Caco-2 (cell line): ENCODE data around the gene YLPM1. TPM values are rescaled to one million over a fixed set of nuclear protein-coding genes. Genes with fewer than 3 reads are reported as not detected.

ENCODE experiments used
- BruUV-seq: library from RNA; stranded (reverse); fragments of 400-500 nt; replicated peaks from 2 replicates; lab custom pipeline; 2021; lab: Mats Ljungman, UMichigan
- CTCF ChIA-PET: fragments of 300-600 bp; sonication (Branson Sonifier 250); formaldehyde crosslinking; loops from one replicate; lab custom pipeline; 2022; ENCODE audit warnings: antibody characterized with exemption; lab: Charles Lee
- POLR2A ChIA-PET: fragments of 300-600 bp; sonication (Branson Sonifier 250); formaldehyde crosslinking; loops from one replicate; lab custom pipeline; 2022; ENCODE audit warnings: antibody characterized with exemption; lab: Charles Lee
- DNase-seq, 2 experiments: peaks; one replicate each; pipeline versions ENCODE4 v3.0.0 to v3.0.0-alpha.2; 2020 to 2022
- H3K27me3 ChIP-seq: replicated peaks from 2 replicates; pipeline ENCODE4 v1.6.0; 2011; ENCODE audit warnings: low read length; ENCODE audit not compliant: control insufficient read depth, insufficient read depth
- H3K36me3 ChIP-seq: 2 replicates; pipeline ENCODE4 v1.5.1; 2011; ENCODE audit warnings: low read length; ENCODE audit not compliant: control insufficient read depth, insufficient read depth
- H3K4me1 ChIP-seq: fragments of 250-450 bp; sonication (Bioruptor Pico); 2 replicates; pipeline ENCODE4 v1.5.1; 2020; ENCODE audit warnings: mild to moderate bottlenecking
- H3K4me3 ChIP-seq: 2 replicates; pipeline ENCODE4 v1.5.1; 2011; ENCODE audit warnings: low read depth, mild to moderate bottlenecking, control low read depth, low read length
- H3K9me3 ChIP-seq: fragments of 250-450 bp; sonication (Bioruptor Pico); 2 replicates; pipeline ENCODE4 v1.5.1; 2020; ENCODE audit warnings: mild to moderate bottlenecking, moderate library complexity
- H3K27ac Mint-ChIP-seq: one replicate; pipeline ENCODE4 v1.8.0; 2022; ENCODE audit warnings: mixed read lengths; ENCODE audit not compliant: unreplicated experiment
- H3K27me3 Mint-ChIP-seq: one replicate; pipeline ENCODE4 v1.8.0; 2022; ENCODE audit warnings: mixed read lengths; ENCODE audit not compliant: insufficient read depth, unreplicated experiment
- H3K36me3 Mint-ChIP-seq: one replicate; pipeline ENCODE4 v1.8.0; 2022; ENCODE audit warnings: mild to moderate bottlenecking, mixed read lengths; ENCODE audit not compliant: insufficient read depth, unreplicated experiment
- H3K4me1 Mint-ChIP-seq: one replicate; pipeline ENCODE4 v1.8.0; 2022; ENCODE audit warnings: low read depth, mixed read lengths; ENCODE audit not compliant: unreplicated experiment
- H3K4me3 Mint-ChIP-seq: one replicate; pipeline ENCODE4 v1.8.0; 2022; ENCODE audit warnings: mild to moderate bottlenecking, moderate library complexity, mixed read lengths; ENCODE audit not compliant: unreplicated experiment
- H3K9me3 Mint-ChIP-seq: one replicate; pipeline ENCODE4 v1.8.0; 2022; ENCODE audit warnings: mixed read lengths; ENCODE audit not compliant: unreplicated experiment
- intact Hi-C: fragments of 100-400 bp; cut with micrococcal nuclease; formaldehyde crosslinking; loops from one replicate; pipeline ENCODE4 v1.10.0; 2022; ENCODE audit not compliant: unreplicated experiment
- total RNA-seq: library from RNA; stranded (reverse); gene quantifications from 2 replicates; pipeline ENCODE4 v1.2.3, GENCODE V29; 2022
- TF ChIP-seq, protein P1 (sequence below), 2 experiments: fragments of 200-600 bp in 1 of 2; IDR thresholded peaks; 1 replicate in 1 of 2; 2 replicates in 1 of 2; pipeline versions ENCODE4 v1.5.1 to v1.8.0; 2011 to 2022; ENCODE audit warnings: antibody characterized with exemption in 1 of 2, control low read depth in 1 of 2, inconsistent platforms in 1 of 2, low read depth in 1 of 2, low read length in 1 of 2, mild to moderate bottlenecking in 1 of 2, moderate library complexity in 1 of 2; ENCODE audit not compliant: insufficient read depth in 1 of 2, severe bottlenecking in 1 of 2, unreplicated experiment in 1 of 2

YLPM1 gene
- total RNA-seq, 1 experiment from 2014 or later, result 65.0 TPM

GRCh38 chr14:74785056-74785613 lies 22.0 kb downstream of the YLPM1 start:
- H3K4me1 ChIP-seq, result no peaks in the 10 kb centered on the region

GRCh38 chr14:74786796-74787315 lies 23.7 kb downstream of the YLPM1 start:
- no peak overlapping the region for H3K4me3 ChIP-seq
- no peaks in the 10 kb centered on the region for H3K4me1 ChIP-seq
- ChIA-PET POLR2A (no interaction called here), CTCF (no interaction called here)
- H3K36me3 ChIP-seq, result no peaks in the 10 kb centered on the region
- H3K4me3 Mint-ChIP-seq, result no peak overlapping the region
- H3K36me3 Mint-ChIP-seq, result peaks cover 54% of the 10 kb centered on the region
- no peak overlapping the region for H3K27ac Mint-ChIP-seq
- no peaks in the 10 kb centered on the region for H3K9me3 ChIP-seq
- peaks cover 12% of the 10 kb centered on the region for H3K4me1 Mint-ChIP-seq
- H3K27me3 ChIP-seq, result no peaks in the 10 kb centered on the region
- BruUV-seq, result no TSS peak
- TF ChIP-seq, protein P1, sequence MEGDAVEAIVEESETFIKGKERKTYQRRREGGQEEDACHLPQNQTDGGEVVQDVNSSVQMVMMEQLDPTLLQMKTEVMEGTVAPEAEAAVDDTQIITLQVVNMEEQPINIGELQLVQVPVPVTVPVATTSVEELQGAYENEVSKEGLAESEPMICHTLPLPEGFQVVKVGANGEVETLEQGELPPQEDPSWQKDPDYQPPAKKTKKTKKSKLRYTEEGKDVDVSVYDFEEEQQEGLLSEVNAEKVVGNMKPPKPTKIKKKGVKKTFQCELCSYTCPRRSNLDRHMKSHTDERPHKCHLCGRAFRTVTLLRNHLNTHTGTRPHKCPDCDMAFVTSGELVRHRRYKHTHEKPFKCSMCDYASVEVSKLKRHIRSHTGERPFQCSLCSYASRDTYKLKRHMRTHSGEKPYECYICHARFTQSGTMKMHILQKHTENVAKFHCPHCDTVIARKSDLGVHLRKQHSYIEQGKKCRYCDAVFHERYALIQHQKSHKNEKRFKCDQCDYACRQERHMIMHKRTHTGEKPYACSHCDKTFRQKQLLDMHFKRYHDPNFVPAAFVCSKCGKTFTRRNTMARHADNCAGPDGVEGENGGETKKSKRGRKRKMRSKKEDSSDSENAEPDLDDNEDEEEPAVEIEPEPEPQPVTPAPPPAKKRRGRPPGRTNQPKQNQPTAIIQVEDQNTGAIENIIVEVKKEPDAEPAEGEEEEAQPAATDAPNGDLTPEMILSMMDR (IDR thresholded peaks at IDR 0.05; ENCODE audit: insufficient read depth in 1 of 2, low read depth in 1 of 2, low read length in 1 of 2, severe bottlenecking in 1 of 2, unreplicated experiment in 1 of 2), result no peak
- intact Hi-C loops, result no loop called here
- H3K27me3 Mint-ChIP-seq, result no peaks in the 10 kb centered on the region
- DNase-seq, result no peak
- H3K9me3 Mint-ChIP-seq, result no peaks in the 10 kb centered on the region

More at GRCh38 chr14:74785056-74785613, 22.0 kb downstream of the YLPM1 start:
- Mint-ChIP-seq H3K4me3 (no peak overlapping the region), H3K27ac (no peak overlapping the region), H3K27me3 (no peaks in the 10 kb centered on the region), H3K4me1 (peaks cover 12% of the 10 kb centered on the region), H3K9me3 (no peaks in the 10 kb centered on the region), H3K36me3 (peaks cover 59% of the 10 kb centered on the region)
- ChIA-PET POLR2A (no interaction called here), CTCF (interaction anchor here (0.6 kb wide), 1 partner anchor 43 kb away, joined by 3 read pairs; no protein-coding TSS in a partner anchor)
- BruUV-seq, result no TSS peak
- Histone ChIP-seq H3K27me3 (no peaks in the 10 kb centered on the region), H3K9me3 (no peaks in the 10 kb centered on the region), H3K36me3 (no peaks in the 10 kb centered on the region; the same call in 1 of the 2 replicates), H3K4me3 (no peak overlapping the region)
- intact Hi-C loops, result no loop called here
- TF ChIP-seq, protein P1 (IDR thresholded peaks at IDR 0.05; ENCODE audit: insufficient read depth in 1 of 2, low read depth in 1 of 2, low read length in 1 of 2, severe bottlenecking in 1 of 2, unreplicated experiment in 1 of 2), result no peak
- DNase-seq, result no peak

DNA sequence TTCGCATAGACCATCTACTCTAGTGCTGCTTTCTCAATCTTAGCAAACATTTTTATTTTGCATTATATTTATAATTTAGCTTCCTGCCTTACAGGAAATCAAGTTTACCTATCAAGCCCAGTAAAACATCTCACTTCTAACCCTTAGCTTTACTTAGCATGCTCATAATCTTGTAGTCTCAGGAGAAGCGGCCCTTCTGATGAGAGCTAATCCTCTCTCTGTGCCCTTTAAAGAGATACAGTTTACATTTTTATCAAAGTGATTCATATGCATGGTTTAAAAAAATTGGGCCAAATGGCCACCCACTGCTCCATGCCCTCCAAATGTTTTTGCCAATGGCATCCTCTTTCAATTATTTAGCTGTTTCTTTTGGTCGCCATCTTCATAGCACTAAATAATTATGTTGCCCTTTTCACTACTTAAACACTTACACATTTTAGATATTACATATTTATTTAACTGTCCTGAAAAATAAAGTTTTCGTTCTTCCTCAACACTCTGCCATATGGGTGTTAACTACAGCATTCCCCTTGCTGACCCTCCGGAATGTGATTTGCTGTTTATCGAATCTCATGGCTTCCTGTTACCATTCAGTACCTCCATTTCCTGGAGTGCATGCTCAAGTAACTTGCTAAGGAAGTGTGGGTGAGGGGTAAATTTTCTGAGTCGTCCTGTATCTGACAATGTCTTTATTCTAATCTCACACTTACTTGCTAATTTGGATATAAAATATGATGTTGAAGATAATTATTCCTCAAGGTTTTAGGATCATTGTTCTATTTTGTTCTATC lies 29.3 kb downstream of the YLPM1 start:
- Histone ChIP-seq H3K4me1 (no peaks in the 10 kb centered on the region), H3K36me3 (no peaks in the 10 kb centered on the region; the same call in 1 of the 2 replicates), H3K27me3 (no peaks in the 10 kb centered on the region), H3K9me3 (no peaks in the 10 kb centered on the region), H3K4me3 (no peak overlapping the region)
- Mint-ChIP-seq H3K4me1 (peaks cover 14% of the 10 kb centered on the region), H3K4me3 (no peak overlapping the region), H3K27me3 (no peaks in the 10 kb centered on the region), H3K27ac (no peak overlapping the region), H3K36me3 (peaks cover 14% of the 10 kb centered on the region), H3K9me3 (no peaks in the 10 kb centered on the region)
- BruUV-seq, result no TSS peak
- DNase-seq, result no peak
- intact Hi-C loops, result no loop called here
- POLR2A ChIA-PET, result no interaction called here
- CTCF ChIA-PET, result no interaction called here
- TF ChIP-seq, protein P1 (IDR thresholded peaks at IDR 0.05; ENCODE audit: insufficient read depth in 1 of 2, low read depth in 1 of 2, low read length in 1 of 2, severe bottlenecking in 1 of 2, unreplicated experiment in 1 of 2), result no peak
